ENCODE measurements around the gene MST1R. TPM values are rescaled to one million over a fixed set of nuclear protein-coding genes. Genes with fewer than 3 reads are reported as not detected.

Gene MST1R
- total and polyA plus RNA-seq, 5 donors from 2014 or later = 0.25 to 2.0 (median 0.31) TPM; not detected in 2

GRCh38 chr3:49930922-49931321, 27.2 kb upstream of the MST1R start:
- H3K4me3 Mint-ChIP-seq = peak overlapping the region; percentile 39 to 77 (median 60)
- ATAC-seq (ENCODE audit: low read depth in 2 of 2) = no peak
- H3K27ac ChIP-seq (ENCODE audit: insufficient read depth, low read length, poor library complexity, severe bottlenecking) = no peak overlapping the region

GRCh38 chr3:49930168-49930690, 26.6 kb upstream of the MST1R start:
- peaks cover 6% of the 10 kb centered on the region for H3K36me3 Mint-ChIP-seq
- H3K9me3 Mint-ChIP-seq = no peaks in the 10 kb centered on the region
- DNase-seq = no peak
- Histone ChIP-seq H3K27ac (ENCODE audit: insufficient read depth, low read length, poor library complexity, severe bottlenecking) (peak overlapping the region; percentile 89), H3K36me3 (ENCODE audit: control insufficient read depth, insufficient read depth, low read length) (no peaks in the 10 kb centered on the region), H3K27me3 (ENCODE audit: control insufficient read depth, insufficient read depth, low read length) (no peaks in the 10 kb centered on the region), H3K4me3 (ENCODE audit: low read depth, low read length) (peak overlapping the region; percentile 77), H3K9me3 (ENCODE audit: control insufficient read depth in 2 of 2, low read length in 2 of 2) (no peaks in the 10 kb centered on the region), H3K4me1 (ENCODE audit: control insufficient read depth, insufficient read depth, low read length, poor library complexity, severe bottlenecking) (peaks cover 12% of the 10 kb centered on the region)
- H3K4me1 Mint-ChIP-seq = peaks cover 0 to 37% (median 18%) of the 10 kb centered on the region in 4 donors
- no peak for ATAC-seq (ENCODE audit: low read depth in 2 of 2)
- no peaks in the 10 kb centered on the region for H3K27me3 Mint-ChIP-seq
- H3K27ac Mint-ChIP-seq = peak overlapping the region; percentile 52 to 91 (median 84)
- H3K4me3 Mint-ChIP-seq = peak overlapping the region; percentile 85 to 93 (median 88)

More at GRCh38 chr3:49930922-49931321, 27.2 kb upstream of the MST1R start:
- no peaks in the 10 kb centered on the region for H3K27me3 ChIP-seq (ENCODE audit: control insufficient read depth, insufficient read depth, low read length)
- H3K36me3 Mint-ChIP-seq = peaks cover 3% of the 10 kb centered on the region
- H3K36me3 ChIP-seq (ENCODE audit: control insufficient read depth, insufficient read depth, low read length) = no peaks in the 10 kb centered on the region
- no peak for DNase-seq
- peak overlapping the region in 2 of 3 donors; percentile 52 to 59 for H3K27ac Mint-ChIP-seq
- peaks cover 0 to 1% (median 0%) of the 10 kb centered on the region in 7 donors for H3K9me3 Mint-ChIP-seq
- H3K27me3 Mint-ChIP-seq = no peaks in the 10 kb centered on the region
- H3K4me3 ChIP-seq (ENCODE audit: low read depth, low read length) = no peak overlapping the region
- H3K9me3 ChIP-seq (ENCODE audit: control insufficient read depth in 2 of 2, low read length in 2 of 2) = no peaks in the 10 kb centered on the region
- peaks cover 0 to 35% (median 17%) of the 10 kb centered on the region in 4 donors for H3K4me1 Mint-ChIP-seq
- peaks cover 12% of the 10 kb centered on the region for H3K4me1 ChIP-seq (ENCODE audit: control insufficient read depth, insufficient read depth, low read length, poor library complexity, severe bottlenecking)

GRCh38 chr3:49929291-49930167, 25.9 kb upstream of the MST1R start, which contains the start of gene MON1A:
Gene MON1A, minus strand, starts transcription at chr3:49929811. Its CDS starts 16,465 bp downstream, at chr3:49913346.
- H3K27ac Mint-ChIP-seq = peak within 1 kb of the TSS; percentile 52 to 91 (median 84)
- H3K4me1 Mint-ChIP-seq = peaks cover 0 to 39% (median 18%) of the 10 kb centered on the region in 4 donors
- H3K36me3 Mint-ChIP-seq = peaks cover 6% of the 10 kb centered on the region
- Histone ChIP-seq H3K9me3 (ENCODE audit: control insufficient read depth in 2 of 2, low read length in 2 of 2) (no peaks in the 10 kb centered on the region), H3K36me3 (ENCODE audit: control insufficient read depth, insufficient read depth, low read length) (no peaks in the 10 kb centered on the region), H3K27ac (ENCODE audit: insufficient read depth, low read length, poor library complexity, severe bottlenecking) (peak within 1 kb of the TSS; percentile 89), H3K27me3 (ENCODE audit: control insufficient read depth, insufficient read depth, low read length) (no peaks in the 10 kb centered on the region), H3K4me1 (ENCODE audit: control insufficient read depth, insufficient read depth, low read length, poor library complexity, severe bottlenecking) (peaks cover 12% of the 10 kb centered on the region), H3K4me3 (ENCODE audit: low read depth, low read length) (peak within 1 kb of the TSS; percentile 77)
- ATAC-seq (ENCODE audit: low read depth in 2 of 2) (peak; percentile 93 to 95), DNase-seq (peak; percentile 77 to 86 (median 83))
- peak within 1 kb of the TSS; percentile 85 to 93 (median 88) for H3K4me3 Mint-ChIP-seq
- no peaks in the 10 kb centered on the region for H3K27me3 Mint-ChIP-seq
- H3K9me3 Mint-ChIP-seq = no peaks in the 10 kb centered on the region

GRCh38 chr3:49928481-49929017, 24.9 kb upstream of the MST1R start:
- DNase-seq (peak in 1 of 3 donors; percentile 17), ATAC-seq (ENCODE audit: low read depth in 2 of 2) (no peak)
- no peak overlapping the region for H3K27ac ChIP-seq (ENCODE audit: insufficient read depth, low read length, poor library complexity, severe bottlenecking)
- peaks cover 12% of the 10 kb centered on the region for H3K4me1 ChIP-seq (ENCODE audit: control insufficient read depth, insufficient read depth, low read length, poor library complexity, severe bottlenecking)
- no peak overlapping the region for H3K4me3 ChIP-seq (ENCODE audit: low read depth, low read length)
- Mint-ChIP-seq H3K4me1 (peaks cover 0 to 41% (median 18%) of the 10 kb centered on the region in 4 donors), H3K27ac (peak overlapping the region in 1 of 3 donors; percentile 91), H3K9me3 (no peaks in the 10 kb centered on the region), H3K27me3 (no peaks in the 10 kb centered on the region), H3K36me3 (peaks cover 6% of the 10 kb centered on the region), H3K4me3 (peak overlapping the region; percentile 85 to 93 (median 88))
- H3K27me3 ChIP-seq (ENCODE audit: control insufficient read depth, insufficient read depth, low read length) = no peaks in the 10 kb centered on the region
- H3K9me3 ChIP-seq (ENCODE audit: control insufficient read depth in 2 of 2, low read length in 2 of 2) = no peaks in the 10 kb centered on the region
- no peaks in the 10 kb centered on the region for H3K36me3 ChIP-seq (ENCODE audit: control insufficient read depth, insufficient read depth, low read length)

- no peaks in the 10 kb centered on the region for H3K27me3 ChIP-seq (ENCODE audit: control insufficient read depth, insufficient read depth, low read length)
- no peaks in the 10 kb centered on the region for H3K9me3 Mint-ChIP-seq
- no peaks in the 10 kb centered on the region for H3K36me3 ChIP-seq (ENCODE audit: control insufficient read depth, insufficient read depth, low read length)
- H3K27ac ChIP-seq (ENCODE audit: insufficient read depth, low read length, poor library complexity, severe bottlenecking) = no peak overlapping the region
- H3K27me3 Mint-ChIP-seq = no peaks in the 10 kb centered on the region
- DNase-seq (no peak), ATAC-seq (ENCODE audit: low read depth in 2 of 2) (no peak)
- H3K27ac Mint-ChIP-seq = peak overlapping the region in 1 of 3 donors; percentile 20
- H3K4me3 Mint-ChIP-seq = peak overlapping the region in 3 of 4 donors; percentile 85 to 93 (median 86)
- peaks cover 12% of the 10 kb centered on the region for H3K4me1 ChIP-seq (ENCODE audit: control insufficient read depth, insufficient read depth, low read length, poor library complexity, severe bottlenecking)
- no peak overlapping the region for H3K4me3 ChIP-seq (ENCODE audit: low read depth, low read length)
- peaks cover 6% of the 10 kb centered on the region for H3K36me3 Mint-ChIP-seq
- H3K4me1 Mint-ChIP-seq = peaks cover 0 to 41% (median 18%) of the 10 kb centered on the region in 4 donors
- H3K9me3 ChIP-seq (ENCODE audit: control insufficient read depth in 2 of 2, low read length in 2 of 2) = no peaks in the 10 kb centered on the region
Observed at GRCh38 chr3:49927798-49928197, 24.1 kb upstream of the MST1R start.

- peaks cover 0 to 39% (median 17%) of the 10 kb centered on the region in 4 donors for H3K4me1 Mint-ChIP-seq
- no peak overlapping the region for H3K4me3 ChIP-seq (ENCODE audit: low read depth, low read length)
- no peak for DNase-seq
- no peaks in the 10 kb centered on the region for H3K9me3 Mint-ChIP-seq
- H3K4me1 ChIP-seq (ENCODE audit: control insufficient read depth, insufficient read depth, low read length, poor library complexity, severe bottlenecking) = peaks cover 12% of the 10 kb centered on the region
- peak overlapping the region in 1 of 4 donors; percentile 19 for H3K4me3 Mint-ChIP-seq
- H3K9me3 ChIP-seq (ENCODE audit: control insufficient read depth in 2 of 2, low read length in 2 of 2) = no peaks in the 10 kb centered on the region
- H3K27ac Mint-ChIP-seq = peak overlapping the region in 1 of 3 donors; percentile 37
- H3K27me3 Mint-ChIP-seq = no peaks in the 10 kb centered on the region
- H3K27me3 ChIP-seq (ENCODE audit: control insufficient read depth, insufficient read depth, low read length) = no peaks in the 10 kb centered on the region
- H3K27ac ChIP-seq (ENCODE audit: insufficient read depth, low read length, poor library complexity, severe bottlenecking) = no peak overlapping the region
- no peaks in the 10 kb centered on the region for H3K36me3 ChIP-seq (ENCODE audit: control insufficient read depth, insufficient read depth, low read length)
- H3K36me3 Mint-ChIP-seq = peaks cover 6% of the 10 kb centered on the region
- ATAC-seq (ENCODE audit: low read depth in 2 of 2) = no peak
Observed at GRCh38 chr3:49926117-49926728, 22.6 kb upstream of the MST1R start.

- H3K27ac Mint-ChIP-seq = peak overlapping the region in 1 of 3 donors; percentile 37
- DNase-seq (no peak), ATAC-seq (ENCODE audit: low read depth in 2 of 2) (no peak)
- Histone ChIP-seq H3K27me3 (ENCODE audit: control insufficient read depth, insufficient read depth, low read length) (no peaks in the 10 kb centered on the region), H3K36me3 (ENCODE audit: control insufficient read depth, insufficient read depth, low read length) (no peaks in the 10 kb centered on the region), H3K9me3 (ENCODE audit: control insufficient read depth in 2 of 2, low read length in 2 of 2) (no peaks in the 10 kb centered on the region), H3K4me3 (ENCODE audit: low read depth, low read length) (no peak overlapping the region), H3K4me1 (ENCODE audit: control insufficient read depth, insufficient read depth, low read length, poor library complexity, severe bottlenecking) (peaks cover 12% of the 10 kb centered on the region), H3K27ac (ENCODE audit: insufficient read depth, low read length, poor library complexity, severe bottlenecking) (no peak overlapping the region)
- no peaks in the 10 kb centered on the region for H3K27me3 Mint-ChIP-seq
- peaks cover 0 to 35% (median 15%) of the 10 kb centered on the region in 4 donors for H3K4me1 Mint-ChIP-seq
- H3K4me3 Mint-ChIP-seq = no peak overlapping the region
- no peaks in the 10 kb centered on the region for H3K9me3 Mint-ChIP-seq
- peaks cover 6% of the 10 kb centered on the region for H3K36me3 Mint-ChIP-seq
Observed at GRCh38 chr3:49925485-49925884, 21.8 kb upstream of the MST1R start.

All from CD4-positive, CD25-positive, alpha-beta regulatory T cell (primary cell).